ENCODE data around the gene FBXL20. TPM values are rescaled to one million over a fixed set of nuclear protein-coding genes. Genes with fewer than 3 reads are reported as not detected.
"Not testable (repeated sequence)": the region's sequence is repeated elsewhere in the genome, so short reads cannot be mapped to it uniquely, and the experiment has no call there.

FBXL20 gene
- total and polyA plus RNA-seq, 2 donors (not counting 3 experiments of a cell fraction or from before 2014, with no cell fraction given): 4.6 to 18.0 TPM

GRCh38 chr17:39443326-39443725, 41.9 kb upstream of the FBXL20 start:
- no peak for TF ChIP-seq POLR2AphosphoS5 (IDR thresholded peaks at IDR 0.05; ENCODE audit: insufficient read depth, low read depth, low read length)
- TF ChIP-seq MYC (IDR thresholded peaks at IDR 0.05; ENCODE audit: low read depth, low read length): no peak
- no peak for TF ChIP-seq GATA2 (IDR thresholded peaks at IDR 0.05; ENCODE audit: insufficient read depth, insufficient read length, low read depth, low read length)
- no peak for TF ChIP-seq JUN (IDR thresholded peaks at IDR 0.05; ENCODE audit: borderline replicate concordance, insufficient read depth, insufficient read length, low read depth)
- no peak for TF ChIP-seq EZH2 (IDR thresholded peaks at IDR 0.05; ENCODE audit: borderline replicate concordance, low read depth, low read length, severe bottlenecking)
- TF ChIP-seq POLR2A (IDR thresholded peaks at IDR 0.05; ENCODE audit: low read depth, low read length): no peak
- TF ChIP-seq MAX (IDR thresholded peaks at IDR 0.05; ENCODE audit: insufficient read depth, insufficient read length): no peak
- no peak for TF ChIP-seq CTCF (IDR thresholded peaks at IDR 0.05; ENCODE audit: extremely low read depth in 1 of 2, insufficient read depth in 1 of 2, low read depth in 1 of 2, low read length in 2 of 2)
- no peak for TF ChIP-seq FOS (IDR thresholded peaks at IDR 0.05; ENCODE audit: borderline replicate concordance, insufficient read depth, low read length)
- H3K4me1 ChIP-seq (ENCODE audit: control insufficient read depth, extremely low read depth, insufficient read depth, low read length): no peaks in the 10 kb centered on the region
- no peak overlapping the region for H2AFZ ChIP-seq (ENCODE audit: low read depth, low read length)
- peaks cover 8 to 15% of the 10 kb centered on the region in 2 experiments for H3K36me3 ChIP-seq (ENCODE audit: control insufficient read depth in 2 of 2, extremely low read depth in 1 of 2, insufficient read depth in 2 of 2, low read length in 2 of 2)
- no peak overlapping the region for H3K4me2 ChIP-seq (ENCODE audit: insufficient read depth, low read length)
- DNase-seq (ENCODE audit: low read depth, low spot score) (no peak), FAIRE-seq (no peak)
- CTCF ChIA-PET: no interaction called here
- H4K20me1 ChIP-seq (replicated peaks; ENCODE audit: control insufficient read depth, extremely low read depth, insufficient read depth, low read length): no peaks in the 10 kb centered on the region
- intact Hi-C loops (cut with micrococcal nuclease): no loop called here
- no peaks in the 10 kb centered on the region for H3K27me3 ChIP-seq (ENCODE audit: control insufficient read depth in 2 of 2, insufficient read depth in 2 of 2, low read length in 2 of 2)
- no peak overlapping the region for H3K4me3 ChIP-seq (replicated peaks in 1 of 3; ENCODE audit: insufficient read depth in 1 of 3, low read depth in 1 of 3, low read length in 3 of 3)
- BruUV-seq (replicated peaks): no TSS peak
- H3K9me3 ChIP-seq (replicated peaks; ENCODE audit: control insufficient read depth, insufficient read depth, low read length): no peaks in the 10 kb centered on the region
- POLR2A ChIA-PET: no interaction called here
- dilution Hi-C loops (cut with MboI; ENCODE audit: extremely low pct_ligation_motif_present, low sequenced_read_pairs): no loop called here
- no peaks in the 10 kb centered on the region for H3K9me1 ChIP-seq (replicated peaks; ENCODE audit: control insufficient read depth, extremely low read depth, insufficient read depth, low read length)
- H3K27ac ChIP-seq (ENCODE audit: insufficient read depth, low read depth, low read length): no peak overlapping the region
- H3K9ac ChIP-seq (replicated peaks; ENCODE audit: extremely low read depth, insufficient read depth, low read length): no peak overlapping the region
- H3K79me2 ChIP-seq (ENCODE audit: control insufficient read depth, insufficient read depth, low read length): peaks cover 12% of the 10 kb centered on the region

GRCh38 chr17:39439868-39440267, 38.4 kb upstream of the FBXL20 start:
- H4K20me1 ChIP-seq (replicated peaks; ENCODE audit: control insufficient read depth, extremely low read depth, insufficient read depth, low read length); H3K9me1 ChIP-seq (replicated peaks; ENCODE audit: control insufficient read depth, extremely low read depth, insufficient read depth, low read length); H3K9ac ChIP-seq (replicated peaks; ENCODE audit: extremely low read depth, insufficient read depth, low read length); DNase-seq (ENCODE audit: low read depth, low spot score); POLR2A ChIA-PET; FAIRE-seq; dilution Hi-C loops (cut with MboI; ENCODE audit: extremely low pct_ligation_motif_present, low sequenced_read_pairs); H2AFZ ChIP-seq (ENCODE audit: low read depth, low read length); H3K79me2 ChIP-seq (ENCODE audit: control insufficient read depth, insufficient read depth, low read length); H3K27me3 ChIP-seq (ENCODE audit: control insufficient read depth in 2 of 2, insufficient read depth in 2 of 2, low read length in 2 of 2); H3K4me2 ChIP-seq (ENCODE audit: insufficient read depth, low read length); BruUV-seq (replicated peaks); H3K36me3 ChIP-seq (ENCODE audit: control insufficient read depth in 2 of 2, extremely low read depth in 1 of 2, insufficient read depth in 2 of 2, low read length in 2 of 2); H3K27ac ChIP-seq (ENCODE audit: insufficient read depth, low read depth, low read length); H3K4me1 ChIP-seq (ENCODE audit: control insufficient read depth, extremely low read depth, insufficient read depth, low read length); intact Hi-C loops (cut with micrococcal nuclease); H3K4me3 ChIP-seq (replicated peaks in 1 of 3; ENCODE audit: insufficient read depth in 1 of 3, low read depth in 1 of 3, low read length in 3 of 3); H3K9me3 ChIP-seq (replicated peaks; ENCODE audit: control insufficient read depth, insufficient read depth, low read length): not testable (repeated sequence)
- CTCF ChIA-PET: interaction anchor here (0.8 kb wide), 1 partner anchor 11 kb away, joined by 3 read pairs; the partner anchor contains the start of gene MED1

All from endothelial cell of umbilical vein (primary cell).